GM12892 (cell line): Measurements from ENCODE around the gene ARHGEF11.

Experiments used
- POLR2A ChIP-seq: IDR thresholded peaks from 2 replicates; pipeline ENCODE4 v1.6.1; 2011; ENCODE audit warnings: low read depth, low read length, control low read depth
- POLR2AphosphoS5 ChIP-seq: IDR thresholded peaks from 2 replicates; pipeline ENCODE4 v1.6.1; 2011; ENCODE audit warnings: low read depth, low read length, control low read depth
- TAF1 ChIP-seq: IDR thresholded peaks from 2 replicates; pipeline ENCODE4 v1.6.1; 2011; ENCODE audit warnings: low read depth, mild to moderate bottlenecking, control low read depth, low read length, borderline replicate concordance

DNA sequence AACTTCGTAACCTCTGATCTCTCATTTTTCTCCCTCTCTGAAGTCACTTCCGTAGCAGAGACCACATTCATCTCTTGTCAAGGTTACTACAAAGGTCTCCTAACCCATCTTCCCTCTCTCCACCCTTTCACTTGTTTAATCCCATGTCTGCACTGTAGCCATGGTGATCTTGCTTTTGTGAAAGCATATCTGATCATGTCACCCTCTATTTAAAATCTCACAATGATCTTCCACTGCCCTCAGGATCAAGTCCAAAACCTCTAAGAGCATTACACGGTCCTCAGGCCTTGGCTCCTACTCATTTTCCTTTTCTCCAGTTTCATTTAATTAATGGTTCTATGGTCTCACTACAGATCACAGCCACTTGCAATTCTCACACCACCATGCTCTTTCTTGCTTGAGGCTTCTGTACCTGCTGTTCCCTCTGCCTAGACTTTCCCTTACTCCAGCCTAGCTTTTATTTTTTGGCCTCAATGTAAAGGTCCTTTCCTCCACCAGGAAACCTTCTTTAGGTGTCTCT is 12.1 kb downstream of the ARHGEF11 start:
- TF ChIP-seq POLR2AphosphoS5 (no peak), POLR2A (no peak), TAF1 (no peak)
